Right lobe of liver (tissue), 6 donors: ENCODE results near the gene ADCY1. TPM values are rescaled to one million over a fixed set of nuclear protein-coding genes. Genes with fewer than 3 reads are reported as not detected.

Experiments used
- ATAC-seq, 4 donors: fragments of 200-7000 bp; cut with Tn5 transposase; one replicate each; pipeline ENCODE4 v1.9.1; 2020; ENCODE audit warnings: mild to moderate bottlenecking in 4 of 4, moderate library complexity in 4 of 4
- DNase-seq, 3 donors: peaks; one replicate each; pipeline ENCODE4 v3.0.0-alpha.2; 2020
- H3K27ac ChIP-seq, 3 donors: fragments of 200-600 bp; one replicate each; pipeline ENCODE4 v1.8.0; 2022
- H3K27me3 ChIP-seq, 2 donors: fragments of 200-600 bp; one replicate each; pipeline ENCODE4 v1.8.0; 2022
- H3K36me3 ChIP-seq, 4 donors: fragments of 200-600 bp; sonication (generic) in 1 of 4; one replicate each; pipeline versions ENCODE4 v1.5.1 to v1.8.0; 2017 to 2022; ENCODE audit warnings: control low read depth in 1 of 4
- H3K4me1 ChIP-seq, 4 donors: fragments of 200-600 bp; sonication (generic) in 1 of 4; one replicate each; pipeline versions ENCODE4 v1.5.1 to v1.8.0; 2017 to 2022; ENCODE audit warnings: control low read depth in 1 of 4
- H3K4me3 ChIP-seq, 3 donors: fragments of 200-600 bp; one replicate each; pipeline ENCODE4 v1.8.0; 2022
- H3K9me3 ChIP-seq, 4 donors: fragments of 200-600 bp; sonication (generic) in 1 of 4; one replicate each; pipeline versions ENCODE4 v1.5.1 to v1.8.0; 2017 to 2022; ENCODE audit warnings: control low read depth in 1 of 4
- CTCF ChIP-seq, 4 donors: fragments of 200-600 bp in 3 of 4; fragments of 450-650 bp in 1 of 4; IDR thresholded peaks; one replicate each; pipeline versions ENCODE4 v1.5.1 to v1.8.0; 2016 to 2022; ENCODE audit warnings: antibody characterized with exemption in 4 of 4, mild to moderate bottlenecking in 2 of 4
- POLR2A ChIP-seq: fragments of 450-650 bp; IDR thresholded peaks from one replicate; pipeline ENCODE4 v1.6.1; 2017; ENCODE audit warnings: antibody characterized with exemption, mild to moderate bottlenecking
- WGBS: methylation state at CpG from one replicate; pipeline ENCODE4 v1.1.6; 2018; ENCODE audit warnings: low coverage, low lambda C conversion rate; ENCODE audit not compliant: insufficient coverage; ENCODE audit errors: missing lambda C conversion rate; 5-methylcytosine and 5-hydroxymethylcytosine counted together
- intact Hi-C, 2 donors: fragments of 100-400 bp; cut with DNase I; formaldehyde crosslinking; loops; one replicate each; pipeline versions ENCODE4 v1.11.2 to v1.14.1; 2022
- total RNA-seq, 6 experiments: library from RNA; depleted of rRNA in 2 of 6; stranded (reverse); fragments of >200 nt in 2 of 6; fragmentation: NEBNext Ultra II Directional in 3 of 6; extraction: Animal tissue kit (Norgen Biotek cat#: 25700) in 3 of 6; gene quantifications; one replicate each; pipeline versions ENCODE4 v1.1.0 to v1.2.4, GENCODE V29; 2016 to 2023
- donor health status: DM: no; HTN: yes; CAD: no.
- donor health status: DM: no; HTN: no; CAD: no.
- donor health status: DM: no; HTN: no; CAD: no.
- donor health status: DM: no; HTN: yes; CAD: no.
- donor health status: DM: no; HTN: yes; CAD: no.

ADCY1 gene
- total RNA-seq, 6 experiments from 2014 or later, result 7.2 to 17.6 (median 9.3) TPM

- Histone ChIP-seq H3K36me3 (no peaks in the 10 kb centered on the region), H3K9me3 (no peaks in the 10 kb centered on the region), H3K27ac (no peak overlapping the region), H3K4me3 (no peak overlapping the region), H3K4me1 (no peaks in the 10 kb centered on the region), H3K27me3 (no peaks in the 10 kb centered on the region)
- DNase-seq (no peak), ATAC-seq (no peak)
- 81% methylated on average over 4 of the region's 4 CpGs for WGBS
- intact Hi-C loops, result no loop called here
- TF ChIP-seq POLR2A (no peak), CTCF (IDR thresholded peaks at IDR 0.05) (no peak)
These were observed 7.2 kb upstream of the ADCY1 start for GRCh38 chr7:45566961-45567360.

GRCh38 chr7:45567713-45568112, 6.5 kb upstream of the ADCY1 start:
- no CpG with 5 or more reads among the region's 1 CpG for WGBS
- H3K9me3 ChIP-seq, result no peaks in the 10 kb centered on the region
- H3K4me1 ChIP-seq, result no peaks in the 10 kb centered on the region
- H3K4me3 ChIP-seq, result no peak overlapping the region
- TF ChIP-seq POLR2A, result no peak
- TF ChIP-seq CTCF (IDR thresholded peaks at IDR 0.05), result no peak
- no peak overlapping the region for H3K27ac ChIP-seq
- intact Hi-C loops, result no loop called here
- no peaks in the 10 kb centered on the region for H3K27me3 ChIP-seq
- H3K36me3 ChIP-seq, result no peaks in the 10 kb centered on the region
- ATAC-seq, result no peak
- DNase-seq, result no peak

- 50% methylated on average over 2 of the region's 10 CpGs for WGBS
- Histone ChIP-seq H3K27me3 (no peaks in the 10 kb centered on the region), H3K27ac (no peak overlapping the region), H3K9me3 (no peaks in the 10 kb centered on the region), H3K4me1 (no peaks in the 10 kb centered on the region), H3K36me3 (no peaks in the 10 kb centered on the region), H3K4me3 (no peak overlapping the region)
- TF ChIP-seq CTCF (IDR thresholded peaks at IDR 0.05), result no peak
- no peak for TF ChIP-seq POLR2A
- no peak for DNase-seq
- no peak for ATAC-seq
- intact Hi-C loops, result no loop called here
These were observed 5.5 kb upstream of the ADCY1 start for GRCh38 chr7:45568536-45569289.

GRCh38 chr7:45569290-45569685, 4.9 kb upstream of the ADCY1 start:
- intact Hi-C loops, result no loop called here
- H3K4me1 ChIP-seq, result no peaks in the 10 kb centered on the region
- no peak overlapping the region for H3K4me3 ChIP-seq
- no peaks in the 10 kb centered on the region for H3K9me3 ChIP-seq
- no peak for DNase-seq
- no peaks in the 10 kb centered on the region for H3K27me3 ChIP-seq
- no peaks in the 10 kb centered on the region for H3K36me3 ChIP-seq
- 71% methylated on average over 1 of the region's 1 CpG for WGBS
- no peak for ATAC-seq
- H3K27ac ChIP-seq, result no peak overlapping the region
- TF ChIP-seq CTCF (IDR thresholded peaks at IDR 0.05) (no peak), POLR2A (no peak)
